HCT116 (cell line): ENCODE results near the gene PRELID2. TPM values are rescaled to one million over a fixed set of nuclear protein-coding genes. Genes with fewer than 3 reads are reported as not detected.

Source experiments
- ATAC-seq: fragments of 200-7000 bp; cut with Tn5 transposase; 2 replicates; pipeline ENCODE4 v1.9.1; 2020; ENCODE audit warnings: mild to moderate bottlenecking, moderate library complexity
- BruUV-seq: library from RNA; stranded (reverse); fragments of 400-500 nt; replicated peaks from 2 replicates; lab custom pipeline; 2021; lab: Mats Ljungman, UMichigan
- CTCF ChIA-PET: fragments of 300-600 bp; sonication (Branson Sonifier 250); formaldehyde crosslinking; loops from one replicate; lab custom pipeline; 2021; ENCODE audit warnings: antibody characterized with exemption; lab: Charles Lee
- POLR2A ChIA-PET: fragments of 300-600, 350-600 bp; sonication (Branson Sonifier 250); formaldehyde crosslinking; loops from one replicate; lab custom pipeline; 2021; ENCODE audit warnings: antibody characterized with exemption; lab: Charles Lee
- RAD21 ChIA-PET, 2 experiments: fragments of 300-600 bp; sonication (Branson Sonifier 250); formaldehyde crosslinking; loops; one replicate each; lab custom pipeline; 2023; ENCODE audit warnings: low total read pairs in 2 of 2; ENCODE audit not compliant: uncharacterized antibody in 2 of 2, unreplicated experiment in 2 of 2, low non-redundant PET in 1 of 2; lab: Charles Lee
- DNase-seq: peaks from one replicate; pipeline ENCODE4 v3.0.0-alpha.2; 2010; ENCODE audit warnings: low read depth, low spot score
- H2AFZ ChIP-seq: fragments of 200-600 bp; shearing (Covaris generic), sonication (generic); 2 replicates; pipeline ENCODE4 v1.6.1; 2017; ENCODE audit warnings: low read depth, mixed run types, mixed read lengths, antibody characterized with exemption, low read length; ENCODE audit not compliant: poor library complexity, severe bottlenecking
- H3K27ac ChIP-seq: 2 replicates; pipeline ENCODE4 v1.5.1; 2012; ENCODE audit warnings: low read depth, low read length
- H3K27me3 ChIP-seq: fragments of 200-600 bp; sonication (generic); 2 replicates; pipeline ENCODE4 v1.6.1; 2016; ENCODE audit warnings: mixed run types, low read length, mixed read lengths; ENCODE audit not compliant: insufficient read depth
- H3K36me3 ChIP-seq, 2 experiments: fragments of 200-500 bp in 1 of 2; fragments of 200-600 bp in 1 of 2; sonication (Bioruptor generic) in 1 of 2; sonication (generic) in 1 of 2; 2 replicates each; pipeline versions ENCODE4 v1.5.1 to v1.6.1; 2014 to 2016; ENCODE audit warnings: low read length in 2 of 2, inconsistent platforms in 1 of 2, mixed read lengths in 1 of 2, mixed run types in 1 of 2; ENCODE audit not compliant: insufficient read depth in 2 of 2, control insufficient read depth in 1 of 2
- H3K4me1 ChIP-seq, 2 experiments: fragments of 200-600 bp in 1 of 2; sonication (generic) in 1 of 2; 2 replicates each; pipeline versions ENCODE4 v1.5.1 to v1.6.1; 2012 to 2017; ENCODE audit warnings: low read length in 2 of 2, inconsistent platforms in 1 of 2, mild to moderate bottlenecking in 1 of 2, mixed read lengths in 1 of 2, mixed run types in 1 of 2, moderate library complexity in 1 of 2; ENCODE audit not compliant: insufficient read depth in 2 of 2, control insufficient read depth in 1 of 2
- H3K4me2 ChIP-seq: fragments of 200-600 bp; sonication (generic); 2 replicates; pipeline ENCODE4 v1.6.1; 2017; ENCODE audit warnings: mixed run types, low read length, mixed read lengths
- H3K4me3 ChIP-seq, 2 experiments: fragments of 200-600 bp in 1 of 2; sonication (generic) in 1 of 2; replicated peaks in 1 of 2; 2 replicates each; pipeline ENCODE4 v1.5.1; 2011 to 2016; ENCODE audit warnings: low read length in 2 of 2, control low read depth in 1 of 2, low read depth in 1 of 2, mild to moderate bottlenecking in 1 of 2, mixed read lengths in 1 of 2, mixed run types in 1 of 2
- H3K79me2 ChIP-seq: fragments of 200-600 bp; sonication (generic); 2 replicates; pipeline ENCODE4 v1.6.1; 2017; ENCODE audit warnings: mild to moderate bottlenecking, mixed run types, low read length, moderate library complexity, mixed read lengths; ENCODE audit not compliant: insufficient read depth
- H3K9ac ChIP-seq: fragments of 200-600 bp; sonication (generic); 2 replicates; pipeline ENCODE4 v1.6.1; 2016; ENCODE audit warnings: low read length, mixed read lengths
- H3K9me2 ChIP-seq: fragments of 200-600 bp; sonication (generic), shearing (Covaris generic); 2 replicates; pipeline ENCODE4 v1.6.1; 2017; ENCODE audit warnings: mixed run types, mild to moderate bottlenecking, moderate library complexity; ENCODE audit not compliant: insufficient read depth
- H3K9me3 ChIP-seq, 2 experiments: fragments of 200-500 bp in 1 of 2; fragments of 200-600 bp in 1 of 2; sonication (Bioruptor generic) in 1 of 2; sonication (generic) in 1 of 2; 2 replicates each; pipeline ENCODE4 v1.6.1; 2014 to 2017; ENCODE audit warnings: low read length in 2 of 2, mixed read lengths in 2 of 2, inconsistent platforms in 1 of 2, low read depth in 1 of 2, mild to moderate bottlenecking in 1 of 2, mixed run types in 1 of 2, moderate library complexity in 1 of 2; ENCODE audit not compliant: control insufficient read depth in 1 of 2, insufficient read depth in 1 of 2
- H4K20me1 ChIP-seq: fragments of 200-600 bp; sonication (generic), shearing (Covaris generic); 2 replicates; pipeline ENCODE4 v1.6.1; 2017; ENCODE audit warnings: mixed run types, mild to moderate bottlenecking, moderate library complexity; ENCODE audit not compliant: insufficient read depth
- ATF3 ChIP-seq: IDR thresholded peaks from 2 replicates; pipeline ENCODE4 v1.6.1; 2012
- CEBPB ChIP-seq: IDR thresholded peaks from 2 replicates; pipeline ENCODE4 v1.6.1; 2012; ENCODE audit warnings: low read depth
- EGR1 ChIP-seq: IDR thresholded peaks from 2 replicates; pipeline ENCODE4 v1.6.1; 2012; ENCODE audit warnings: low read depth
- ELF1 ChIP-seq: IDR thresholded peaks from 2 replicates; pipeline ENCODE4 v1.6.1; 2012; ENCODE audit warnings: low read depth, borderline replicate concordance
- EZH2 ChIP-seq: fragments of 200-600 bp; sonication (generic); IDR thresholded peaks from 2 replicates; pipeline ENCODE4 v1.6.1; 2017; ENCODE audit warnings: antibody characterized with exemption, mixed run types
- FOSL1 ChIP-seq: IDR thresholded peaks from 2 replicates; pipeline ENCODE4 v1.6.1; 2012; ENCODE audit warnings: low read depth
- JUND ChIP-seq: IDR thresholded peaks from 2 replicates; pipeline ENCODE4 v1.6.1; 2012
- POLR2A ChIP-seq: IDR thresholded peaks from 2 replicates; pipeline ENCODE4 v1.7.0; 2011; ENCODE audit warnings: borderline replicate concordance; ENCODE audit not compliant: insufficient read depth, insufficient read length; ENCODE audit errors: extremely low read depth
- REST ChIP-seq: IDR thresholded peaks from 2 replicates; pipeline ENCODE4 v1.6.1; 2012; ENCODE audit warnings: low read depth
- SIN3A ChIP-seq: IDR thresholded peaks from 2 replicates; pipeline ENCODE4 v1.6.1; 2012; ENCODE audit warnings: low read depth
- SP1 ChIP-seq: IDR thresholded peaks from 2 replicates; pipeline ENCODE4 v1.6.1; 2012; ENCODE audit warnings: low read depth
- SRF ChIP-seq: IDR thresholded peaks from 2 replicates; pipeline ENCODE4 v1.6.1; 2012; ENCODE audit warnings: low read depth
- TCF7L2 ChIP-seq: IDR thresholded peaks from 2 replicates; pipeline ENCODE4 v1.7.0; 2011; ENCODE audit warnings: borderline replicate concordance, inconsistent platforms; ENCODE audit not compliant: insufficient read depth, insufficient read length; ENCODE audit errors: extremely low read depth
- YY1 ChIP-seq: IDR thresholded peaks from 2 replicates; pipeline ENCODE4 v1.6.1; 2011; ENCODE audit warnings: low read length, low read depth, moderate library complexity, mild to moderate bottlenecking; ENCODE audit not compliant: insufficient replicate concordance; ENCODE audit errors: extremely low read depth
- ZBTB33 ChIP-seq: IDR thresholded peaks from 2 replicates; pipeline ENCODE4 v1.6.1; 2011; ENCODE audit warnings: mild to moderate bottlenecking, low read length, moderate library complexity; ENCODE audit not compliant: insufficient replicate concordance; ENCODE audit errors: extremely low read depth
- ZFX ChIP-seq: fragments of 450-650 bp; IDR thresholded peaks from 2 replicates; pipeline ENCODE4 v1.6.1; 2017
- ZNF274 ChIP-seq: fragments of 200-500 bp; sonication (Bioruptor generic); IDR thresholded peaks from 2 replicates; pipeline ENCODE4 v1.6.1; 2014; ENCODE audit warnings: mild to moderate bottlenecking, low read depth, low read length, inconsistent platforms
- intact Hi-C: fragments of 100-400 bp; cut with micrococcal nuclease; formaldehyde crosslinking; loops from 2 replicates; pipeline ENCODE4 v1.10.0; 2022
- total RNA-seq: library from RNA; stranded (reverse); gene quantifications from one replicate; pipeline ENCODE4 v1.2.1, GENCODE V29; 2021; ENCODE audit not compliant: unreplicated experiment

The PRELID2 gene
- total RNA-seq, 1 experiment from 2014 or later: 20.1 TPM

- Histone ChIP-seq H3K27me3 (no peaks in the 10 kb centered on the region), H3K79me2 (peaks cover 37% of the 10 kb centered on the region), H3K4me3 (peak overlapping the region; percentile 75 to 78; a peak in 3 of 4 replicates), H2AFZ (no peak overlapping the region), H3K36me3 (no peaks in the 10 kb centered on the region), H3K4me2 (peak overlapping the region; percentile 92), H3K9me2 (no peaks in the 10 kb centered on the region), H3K9me3 (no peaks in the 10 kb centered on the region), H3K9ac (no peak overlapping the region), H4K20me1 (no peaks in the 10 kb centered on the region), H3K27ac (no peak overlapping the region), H3K4me1 (peaks cover 23 to 36% of the 10 kb centered on the region in 2 experiments)
- no peak for TF ChIP-seq JUND
- no peak for TF ChIP-seq ZFX
- TF ChIP-seq SIN3A: no peak
- TF ChIP-seq ZNF274: no peak
- no peak for TF ChIP-seq FOSL1
- TF ChIP-seq POLR2A: no peak
- TF ChIP-seq REST: no peak
- no peak for TF ChIP-seq ELF1
- no peak for TF ChIP-seq EZH2
- TF ChIP-seq ZBTB33: no peak
- TF ChIP-seq CEBPB: no peak
- no peak for TF ChIP-seq YY1
- no peak for TF ChIP-seq TCF7L2
- no peak for TF ChIP-seq SP1
- no peak for TF ChIP-seq EGR1
- TF ChIP-seq SRF: no peak
- no peak for TF ChIP-seq ATF3
- intact Hi-C loops: loop anchor here (10.0 kb wide), 1 partner anchor 101 kb away; the partner anchor contains the start of gene SH3RF2
- DNase-seq (no peak), ATAC-seq (no peak)
- CTCF ChIA-PET: interaction anchor here (0.9 to 1.6 kb wide), 3 partner anchors 54 to 208 kb away, joined by 3 read pairs; no protein-coding TSS in a partner anchor
- no TSS peak for BruUV-seq
- RAD21 ChIA-PET: no interaction called here
- POLR2A ChIA-PET: no interaction called here
Observed at GRCh38 chr5:145833631-145834200, 1.4 kb downstream of the PRELID2 start.
